HG03378 (cell line): Measurements from ENCODE around the gene TYW1.
"Not testable (repeated sequence)": the region's sequence is repeated elsewhere in the genome, so short reads cannot be mapped to it uniquely, and the experiment has no call there.

Source experiments
- ATAC-seq: cut with Tn5 transposase; IDR thresholded peaks from one replicate; pipeline ENCODE4 v1.9.1; 2021; ENCODE audit warnings: mild to moderate bottlenecking, moderate library complexity; ENCODE audit not compliant: unreplicated experiment

The TYW1 gene

DNA sequence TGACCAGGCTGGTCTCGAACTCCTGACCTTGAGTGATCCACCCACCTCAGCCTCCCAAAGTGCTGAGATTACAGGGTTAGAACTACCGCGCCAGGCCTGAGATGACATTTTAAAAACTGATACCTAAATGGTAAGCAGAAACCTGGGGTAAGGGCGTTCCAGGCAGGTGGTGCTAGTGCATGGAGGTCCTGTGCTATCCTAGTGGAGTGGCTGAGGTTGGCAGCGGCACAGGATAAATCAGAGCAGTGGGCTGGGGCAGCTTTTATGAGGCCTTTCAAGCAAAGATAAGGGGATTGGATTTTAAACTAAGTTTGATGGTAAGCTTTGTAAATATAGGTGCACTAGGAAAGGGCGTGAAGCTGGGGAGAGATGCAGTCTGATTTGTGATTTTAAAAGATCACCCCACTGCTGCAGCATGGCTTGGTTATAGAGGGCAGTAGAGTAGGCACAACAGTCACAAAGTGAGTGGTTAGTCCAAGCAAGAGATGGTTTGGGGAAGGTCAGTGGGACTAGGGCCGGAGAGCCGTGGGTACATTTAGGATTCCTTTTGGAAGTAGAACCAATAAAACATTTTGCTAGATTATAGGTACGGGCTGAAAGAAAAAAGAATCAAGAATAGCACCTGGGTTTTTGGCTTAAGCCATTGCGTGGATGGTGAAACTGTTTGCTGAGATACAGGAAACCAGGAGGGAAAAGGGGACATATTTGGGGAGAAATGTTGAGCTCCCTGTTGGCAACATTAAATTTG lies 188.5 kb downstream of the TYW1 start:
- not testable (repeated sequence) for ATAC-seq

DNA sequence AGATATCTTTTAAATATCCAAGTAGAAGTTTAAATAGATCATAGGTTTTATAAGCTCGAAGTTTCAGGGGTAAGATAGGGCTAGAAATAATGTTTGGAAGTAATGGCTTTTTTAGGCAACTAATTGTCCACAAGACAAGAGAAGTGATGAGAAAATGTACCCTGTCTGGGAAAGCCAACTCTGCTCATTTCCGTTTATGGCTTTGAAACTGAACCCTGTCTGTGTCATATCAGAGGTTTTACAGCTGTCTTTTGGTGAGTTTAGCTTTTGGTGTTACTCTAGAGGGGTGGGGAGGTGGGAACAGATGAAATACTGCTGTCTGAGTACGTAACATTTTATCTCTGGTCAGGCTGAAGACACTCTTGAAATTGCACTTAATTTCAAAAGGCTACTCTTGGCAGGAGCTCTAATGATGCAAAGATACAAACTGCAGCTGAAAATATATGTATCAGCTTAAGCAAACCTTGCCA lies 189.1 kb downstream of the TYW1 start:
- peak; percentile 63 for ATAC-seq

DNA sequence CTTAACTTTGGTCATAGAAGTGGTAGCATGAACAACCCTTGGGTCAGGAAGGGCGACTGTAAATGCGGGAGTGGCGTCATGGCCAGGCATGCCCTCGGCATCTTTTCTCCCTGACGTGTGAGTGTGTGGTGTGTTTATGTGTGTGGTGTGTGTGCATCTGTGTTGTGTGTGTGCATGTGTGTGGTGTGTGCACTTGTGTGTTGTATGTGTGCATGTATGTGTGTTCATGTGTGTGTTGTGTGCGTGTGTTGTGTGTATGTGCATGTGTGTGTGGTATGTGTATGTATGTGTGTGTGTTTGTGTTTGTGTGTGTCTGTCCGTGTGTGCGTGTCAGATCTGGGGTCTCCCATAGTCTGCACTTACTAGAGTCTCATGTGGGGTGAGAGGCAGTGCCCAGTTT lies 192.5 kb downstream of the TYW1 start:
- ATAC-seq = not testable (repeated sequence)

DNA sequence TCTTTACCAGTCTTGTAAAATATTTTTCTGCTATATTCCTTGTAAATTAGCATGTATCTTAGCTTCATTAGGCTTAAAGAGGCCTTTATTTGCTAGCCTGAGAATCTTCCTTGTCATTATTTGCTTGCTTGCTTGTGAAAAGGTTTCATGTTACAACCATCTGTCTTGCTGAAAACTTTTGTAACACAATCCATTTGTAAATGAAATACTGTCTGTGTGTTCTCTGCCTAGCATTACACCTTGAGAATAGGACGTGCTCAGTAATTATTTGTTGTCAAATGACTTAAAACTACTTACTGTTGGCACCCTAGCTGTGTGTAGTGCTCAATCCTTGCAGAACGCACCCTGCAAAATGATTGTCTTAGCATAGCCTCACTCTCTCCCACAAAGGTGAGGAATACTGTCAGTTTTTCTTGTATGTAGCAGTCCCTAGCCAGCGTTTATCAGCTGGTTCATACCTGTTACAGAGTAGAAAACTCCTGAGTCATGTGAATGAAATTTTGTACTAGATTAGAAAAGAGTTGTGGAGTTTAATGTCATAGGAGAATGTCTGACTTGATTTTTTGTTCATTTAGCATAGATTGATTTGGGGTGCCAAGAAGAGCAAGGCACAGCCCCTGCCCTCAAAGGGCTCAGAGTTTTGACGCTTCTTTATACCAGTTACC lies 193.3 kb downstream of the TYW1 start:
- not testable (repeated sequence) for ATAC-seq

DNA sequence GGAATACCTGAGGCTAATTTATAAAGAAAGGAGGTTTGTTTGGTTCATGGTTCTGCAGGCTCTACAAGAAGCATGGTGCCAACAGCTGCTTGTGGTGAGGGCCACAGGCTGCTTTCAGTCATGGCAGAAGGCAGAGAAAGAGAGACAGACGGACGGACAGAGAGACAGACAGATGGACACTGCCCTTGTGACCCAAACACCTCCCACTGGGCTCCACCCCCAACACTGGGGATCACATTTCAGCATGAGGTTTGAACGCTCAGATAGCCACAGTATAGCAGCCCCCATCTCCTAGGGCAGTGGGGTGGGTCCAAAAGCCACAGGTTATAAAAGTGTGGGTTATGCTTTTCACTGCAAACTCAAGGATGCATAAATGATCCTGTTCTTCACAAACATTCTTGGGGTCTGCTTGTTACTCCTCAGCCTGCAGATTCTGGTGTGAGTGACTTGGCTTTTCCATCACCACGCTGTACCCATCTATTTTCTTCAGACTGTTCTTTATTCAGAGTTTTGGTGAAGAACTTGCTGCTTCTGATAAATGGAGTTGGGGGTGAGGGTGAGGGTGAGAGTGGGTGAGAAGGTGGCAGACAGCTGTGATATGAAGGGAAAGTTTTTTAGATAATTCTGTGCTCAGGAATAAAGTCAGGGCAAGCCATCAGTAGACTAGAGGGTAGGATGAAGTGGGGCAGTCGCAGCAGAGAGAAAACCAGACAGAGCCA lies 194.5 kb downstream of the TYW1 start:
- not testable (repeated sequence) for ATAC-seq

DNA sequence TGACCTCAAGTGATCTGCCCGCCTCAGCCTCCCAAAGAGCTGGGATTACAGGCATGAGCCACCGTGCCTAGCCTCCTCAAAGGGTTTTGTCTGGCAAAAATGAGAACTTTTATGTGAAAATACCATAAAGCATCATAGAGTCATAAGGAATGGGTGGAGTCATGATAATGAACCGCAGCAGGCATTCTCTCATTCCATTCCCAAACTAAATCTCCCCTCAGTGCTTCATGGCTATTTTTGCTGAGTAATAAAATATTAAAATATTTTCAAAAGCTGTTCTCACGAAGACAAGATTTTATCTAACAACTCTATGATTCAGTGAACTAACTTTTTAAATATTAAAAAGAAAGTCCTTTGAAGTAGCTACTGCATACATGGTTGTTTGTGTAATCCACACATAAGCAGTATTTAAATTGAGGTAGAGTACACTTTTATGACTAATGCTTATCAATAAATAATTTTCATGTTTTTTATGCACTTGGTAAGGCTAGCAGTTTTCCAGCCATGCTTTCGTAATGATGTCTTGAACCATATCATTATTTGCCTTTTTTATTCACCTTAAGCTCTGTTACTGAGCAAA lies 195.6 kb downstream of the TYW1 start:
- not testable (repeated sequence) for ATAC-seq

DNA sequence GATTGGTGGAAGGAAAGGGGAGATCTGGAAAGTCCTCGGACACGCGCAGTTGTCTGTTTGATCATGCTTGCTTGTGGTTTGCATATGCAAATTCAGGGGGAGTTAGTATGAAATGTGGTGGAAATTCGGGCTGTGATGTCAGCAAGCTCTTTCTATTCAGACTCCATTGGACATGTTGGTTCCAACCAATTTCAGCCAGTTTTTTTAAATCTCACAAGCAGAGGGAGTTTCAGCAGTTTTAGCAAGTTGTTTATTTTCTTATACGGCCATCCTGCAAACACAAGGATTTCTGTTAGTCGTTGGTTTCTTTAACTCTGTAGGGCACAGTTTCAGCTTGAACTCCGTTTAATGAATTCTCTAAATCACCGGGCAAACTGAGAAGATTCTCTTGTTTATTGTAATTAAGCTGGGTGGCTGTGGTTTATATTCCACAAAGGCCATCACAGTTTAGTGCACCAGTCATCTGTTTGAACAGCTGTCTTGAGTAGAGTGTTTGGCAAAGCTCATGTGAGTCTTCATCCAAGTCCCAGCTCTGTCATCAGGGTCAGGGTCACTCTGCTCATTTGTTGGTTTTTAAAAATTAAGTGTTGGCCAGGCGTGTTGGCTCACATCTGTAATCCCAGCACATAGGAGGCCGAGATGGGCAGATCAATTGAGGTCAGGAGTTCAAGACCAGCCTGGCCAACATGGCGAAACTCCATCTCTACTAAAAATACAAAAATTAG lies 196.4 kb downstream of the TYW1 start:
- not testable (repeated sequence) for ATAC-seq

DNA sequence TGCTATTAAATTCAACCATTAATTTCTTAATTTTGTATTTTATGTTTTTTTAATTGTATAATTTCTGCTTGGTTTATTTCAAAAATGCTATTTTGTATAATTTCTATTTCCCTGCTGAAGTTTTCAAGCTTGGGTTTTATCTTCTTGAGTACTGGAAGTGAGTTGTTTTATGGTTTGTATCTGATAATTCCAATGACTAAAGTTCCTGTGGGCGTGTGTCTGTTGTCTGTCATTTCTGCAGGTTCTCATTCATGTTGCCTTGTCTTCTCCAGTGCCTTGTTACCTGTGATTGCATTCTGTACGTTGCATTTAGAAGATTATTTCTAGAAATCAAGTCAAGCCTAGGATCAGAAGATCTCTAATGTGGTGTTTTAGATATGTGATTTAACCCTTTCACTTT lies 199.5 kb downstream of the TYW1 start:
- ATAC-seq = not testable (repeated sequence)

DNA sequence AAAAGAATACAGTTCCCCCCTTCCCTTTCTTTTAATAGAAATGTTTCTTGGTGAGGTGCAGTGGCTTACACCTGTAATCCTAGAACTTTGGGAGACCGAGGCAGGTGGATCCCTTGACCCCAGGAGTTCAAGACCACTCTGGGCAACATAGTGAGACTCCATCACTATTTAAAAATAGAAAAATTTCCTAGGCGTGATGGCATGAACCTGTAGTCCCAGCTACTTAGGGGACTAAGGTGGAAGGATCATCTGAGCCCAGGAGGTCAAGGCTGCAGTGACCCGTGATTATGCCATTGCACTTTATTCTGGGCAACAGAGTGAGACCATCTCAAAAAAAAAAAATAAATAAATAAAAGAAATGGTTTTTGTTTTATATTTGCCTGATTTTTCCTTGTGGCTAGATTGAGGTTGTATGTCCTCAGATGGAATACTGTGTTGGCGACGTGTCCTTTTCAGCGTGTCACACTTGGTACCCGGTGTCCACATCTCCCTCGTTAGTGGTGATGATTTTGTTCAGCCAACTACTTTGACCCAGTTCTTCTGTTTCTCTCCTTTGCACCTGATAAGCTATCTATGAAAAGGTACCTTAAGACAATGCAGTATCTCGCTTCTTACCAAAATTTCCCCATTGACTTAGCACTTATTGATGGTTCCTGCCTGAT lies 202.4 kb downstream of the TYW1 start:
- not testable (repeated sequence) for ATAC-seq

DNA sequence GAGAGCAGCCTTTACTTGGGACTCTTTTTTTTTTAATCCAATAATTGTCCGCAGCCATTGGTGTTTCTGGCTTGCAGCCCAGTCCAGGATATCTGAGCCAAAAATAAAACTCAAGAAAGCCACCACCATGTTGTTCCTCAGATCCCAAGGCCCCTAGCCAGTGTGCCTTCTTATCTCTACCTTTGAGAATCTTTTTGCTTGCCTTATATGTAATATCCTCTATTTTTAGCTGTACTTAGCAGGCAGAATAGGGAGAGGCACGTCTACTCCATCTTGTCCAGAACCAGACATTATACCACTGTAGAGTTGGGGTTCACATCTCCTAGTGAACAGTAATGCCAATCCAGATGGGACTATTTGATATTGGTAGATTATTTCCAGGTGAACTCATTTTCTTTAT lies 209.1 kb downstream of the TYW1 start:
- not testable (repeated sequence) for ATAC-seq

DNA sequence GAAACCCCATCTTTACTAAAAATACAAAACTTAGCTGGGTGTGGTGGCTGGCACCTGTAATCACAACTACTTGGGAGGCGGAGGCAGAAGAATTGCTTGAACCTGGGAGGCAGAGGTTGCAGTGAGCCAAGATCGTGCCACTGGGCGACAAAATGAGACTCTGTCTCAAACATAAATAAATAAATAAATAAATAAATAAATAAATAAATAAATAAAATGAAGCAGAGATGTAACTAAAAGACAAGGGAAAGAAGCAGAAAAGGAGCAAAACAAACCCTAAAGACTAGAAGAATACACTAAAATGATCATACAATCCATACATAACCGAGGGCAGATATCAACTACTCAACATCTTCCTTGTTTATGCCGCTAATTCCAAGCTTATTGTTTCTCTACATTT lies 209.8 kb downstream of the TYW1 start:
- no peak for ATAC-seq

DNA sequence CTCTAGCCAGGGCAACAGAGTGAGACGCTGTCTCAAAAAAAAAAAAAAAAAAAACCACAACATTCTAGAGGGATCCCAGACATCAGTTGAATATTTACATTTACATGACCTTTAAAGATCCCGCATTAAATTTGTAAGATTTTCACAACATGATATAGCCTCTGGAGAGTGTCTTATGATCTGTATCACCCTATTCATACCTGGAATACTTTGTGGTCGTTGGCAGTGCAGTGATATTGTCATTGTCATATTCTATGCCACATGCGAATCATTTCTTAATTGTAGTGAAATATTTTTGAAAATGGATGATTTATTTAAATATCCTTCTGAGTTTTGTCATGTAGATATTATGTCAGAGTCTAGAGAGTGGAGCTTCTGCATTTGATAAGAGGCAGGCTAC lies 212.0 kb downstream of the TYW1 start:
- not testable (repeated sequence) for ATAC-seq

DNA sequence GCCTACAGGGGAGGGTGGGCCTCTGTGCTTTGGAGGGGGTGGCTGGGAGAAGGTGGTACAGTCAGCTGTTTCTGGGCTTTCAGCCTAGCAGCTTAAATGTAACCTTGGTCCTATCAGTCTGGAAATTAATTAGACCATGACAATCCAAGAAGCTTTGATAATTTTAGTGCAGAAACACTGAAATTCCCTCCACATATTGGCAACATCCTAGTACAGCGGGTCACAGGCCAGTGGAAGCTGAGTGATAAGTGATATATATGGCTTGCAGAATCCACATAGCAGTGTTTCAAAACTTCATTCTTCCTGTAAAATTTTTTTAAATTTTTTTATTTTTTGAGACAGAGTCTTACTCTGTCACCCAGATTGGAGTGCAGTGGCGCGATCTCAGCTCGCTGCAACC lies 212.6 kb downstream of the TYW1 start:
- no peak for ATAC-seq

DNA sequence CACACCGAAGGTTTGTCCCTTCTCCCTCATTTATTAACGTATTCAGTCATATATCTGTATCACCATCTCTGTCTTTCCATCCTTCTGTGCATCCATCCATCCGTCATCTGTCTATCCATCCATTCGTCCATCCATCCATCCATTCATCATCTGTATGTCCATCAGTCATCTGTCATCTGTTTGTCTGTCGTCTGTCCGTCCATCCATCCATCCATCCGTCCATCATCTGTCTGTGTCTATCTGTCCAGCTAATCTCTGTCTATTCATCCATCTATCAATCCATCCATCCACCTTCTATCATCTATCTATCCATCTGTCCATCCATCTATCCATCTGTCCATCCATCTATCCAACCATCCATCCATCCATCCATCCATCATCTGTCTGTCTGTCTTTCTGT lies 213.9 kb downstream of the TYW1 start:
- ATAC-seq = no peak

DNA sequence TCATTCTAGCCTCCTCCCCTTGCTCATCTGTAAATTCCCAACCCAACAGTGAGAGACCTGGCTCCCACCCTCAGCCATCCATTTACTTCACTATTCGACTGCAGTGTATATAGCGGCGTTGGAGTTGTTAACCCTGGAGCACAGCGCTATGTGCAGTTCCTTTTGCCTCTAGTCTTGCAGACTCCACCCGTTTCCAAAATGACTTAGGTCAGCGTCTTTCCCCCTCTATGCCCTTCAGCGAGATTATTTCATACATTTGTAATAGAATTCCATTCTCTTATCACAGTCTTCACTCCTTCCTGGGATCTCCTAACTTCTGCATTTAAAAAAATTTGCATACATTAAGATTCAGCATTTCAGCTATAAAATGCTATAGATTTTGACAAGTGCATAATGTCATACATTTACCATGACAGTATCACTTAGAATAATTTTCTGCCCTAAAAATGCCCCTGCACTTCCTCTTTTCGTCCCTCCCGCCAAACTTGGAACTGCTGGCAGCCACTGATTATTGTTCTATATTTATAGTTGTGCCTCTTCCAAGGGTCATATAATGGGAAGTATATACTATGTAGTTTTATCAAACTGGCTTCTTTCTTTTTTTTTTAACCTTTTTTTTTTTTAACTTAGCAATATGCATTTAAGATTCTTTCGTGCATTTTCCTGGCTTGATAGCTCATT lies 215.2 kb downstream of the TYW1 start:
- not testable (repeated sequence) for ATAC-seq

DNA sequence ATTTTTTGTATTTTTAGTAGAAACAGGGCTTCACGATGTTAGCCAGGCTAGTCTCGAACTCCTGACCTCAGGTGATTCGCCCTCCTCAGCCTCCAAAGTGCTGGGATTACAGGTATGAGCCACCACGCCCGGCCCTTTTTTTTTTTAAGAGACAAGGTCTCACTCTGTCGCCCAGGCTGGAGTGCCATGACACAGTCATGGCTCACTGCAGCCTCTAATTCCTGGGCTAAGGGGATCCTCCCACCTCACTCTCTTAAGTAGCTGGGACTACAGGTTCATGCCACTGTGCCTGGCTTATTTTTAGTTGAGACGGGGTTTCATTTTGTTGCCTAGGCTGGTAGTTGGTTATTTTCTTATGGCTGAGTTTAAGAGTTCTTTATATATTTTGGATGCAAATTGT lies 216.4 kb downstream of the TYW1 start:
- not testable (repeated sequence) for ATAC-seq

DNA sequence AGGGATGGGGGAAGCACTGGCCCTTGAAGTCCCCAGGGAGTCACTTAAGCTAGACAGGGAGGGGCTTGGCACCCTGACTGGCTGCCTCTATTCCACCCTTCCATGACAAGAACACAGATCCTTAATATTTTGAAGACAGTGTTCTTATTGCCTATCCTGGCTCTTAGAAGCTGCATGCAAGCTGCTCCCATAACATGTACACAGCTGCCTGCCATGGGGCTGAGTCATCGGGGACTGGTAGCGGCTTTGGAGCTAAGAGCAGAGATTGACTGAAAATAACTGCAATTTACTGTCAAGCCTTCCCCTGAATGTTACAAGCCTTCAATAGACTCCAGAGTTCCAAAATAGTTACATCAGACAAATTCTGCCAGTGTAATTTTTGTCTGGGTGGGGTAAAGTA lies 226.9 kb downstream of the TYW1 start:
- ATAC-seq = not testable (repeated sequence)

DNA sequence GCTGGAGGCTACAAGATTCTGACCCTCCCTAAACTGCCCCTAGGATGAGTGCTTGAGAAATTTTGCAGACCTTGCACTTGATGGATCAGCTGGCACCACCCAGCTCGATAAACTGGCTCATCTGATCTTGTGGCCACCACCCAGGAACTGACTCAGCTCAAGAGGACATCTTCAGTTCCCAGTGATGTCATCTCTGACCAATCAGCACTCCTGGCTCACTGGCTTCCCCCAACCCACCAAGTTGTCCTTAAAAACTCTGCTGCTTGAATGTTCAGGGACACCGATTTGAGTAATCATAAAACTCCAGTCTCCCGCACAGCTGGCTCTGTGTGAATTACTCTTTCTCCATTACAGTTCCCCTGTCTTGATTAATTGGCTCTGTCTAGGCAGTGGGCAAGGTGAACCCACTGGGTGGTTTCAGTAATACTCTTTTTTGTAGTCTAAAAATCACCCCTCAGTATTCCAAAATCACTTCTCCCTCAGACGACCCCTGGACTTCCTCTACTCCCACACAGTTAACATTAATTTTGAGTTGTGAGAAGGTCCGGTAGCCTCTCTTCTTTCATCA lies 229.8 kb downstream of the TYW1 start:
- ATAC-seq = not testable (repeated sequence)

DNA sequence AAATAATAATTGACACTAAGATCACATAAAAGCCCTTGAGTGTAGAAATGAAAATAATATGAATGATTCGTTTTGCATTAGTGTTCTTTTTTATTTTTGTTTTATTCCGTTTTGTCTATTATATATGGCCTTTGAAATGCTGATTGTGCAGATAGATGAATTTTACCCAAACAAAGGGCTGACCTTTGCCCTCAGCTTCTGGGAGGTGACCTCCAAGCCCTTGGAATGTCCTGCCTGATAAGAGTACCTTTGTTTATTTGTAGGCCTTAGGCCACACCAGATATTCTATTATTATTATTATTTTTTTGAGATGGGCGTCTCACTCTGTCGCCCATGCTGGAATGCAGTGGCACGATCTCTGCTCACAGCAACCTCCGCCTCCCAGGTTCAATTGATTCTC lies 230.3 kb downstream of the TYW1 start:
- ATAC-seq = not testable (repeated sequence)
